ENCODE data around the gene PRXL2B. TPM values are rescaled to one million over a fixed set of nuclear protein-coding genes. Genes with fewer than 3 reads are reported as not detected.

The PRXL2B gene
- total and polyA plus RNA-seq, 2 experiments from 2014 or later: 25.5 to 44.0 TPM

- no peak for ATAC-seq
- Histone ChIP-seq H3K4me3 (no peak overlapping the region), H3K9me2 (ENCODE audit: insufficient read depth) (no peaks in the 10 kb centered on the region), H2AFZ (no peak overlapping the region), H4K20me1 (replicated peaks; ENCODE audit: insufficient read depth) (no peaks in the 10 kb centered on the region), H3K27ac (ENCODE audit: low read depth) (no peak overlapping the region), H3K27me3 (ENCODE audit: insufficient read depth) (peaks cover 29% of the 10 kb centered on the region), H3K36me3 (ENCODE audit: insufficient read depth) (no peaks in the 10 kb centered on the region), H3K79me2 (replicated peaks; ENCODE audit: insufficient read depth) (no peaks in the 10 kb centered on the region), H3F3A (replicated peaks; ENCODE audit: low read depth) (no peaks in the 10 kb centered on the region), H3K4me1 (ENCODE audit: insufficient read depth) (no peaks in the 10 kb centered on the region), H3K4me2 (no peak overlapping the region)
- Mint-ChIP-seq H3K4me1 (no peaks in the 10 kb centered on the region), H3K27me3 (ENCODE audit: insufficient read depth, low read depth, poor library complexity) (peaks cover 23% of the 10 kb centered on the region), H3K9me3 (peaks cover 33% of the 10 kb centered on the region), H3K27ac (no peak overlapping the region), H3K36me3 (ENCODE audit: low read depth) (peaks cover 2% of the 10 kb centered on the region; the same call in 2 of the 3 replicates), H3K4me3 (no peak overlapping the region)
- DNase-seq (ENCODE audit: low spot score): no peak
- no peak for TF ChIP-seq POLR2AphosphoS5 (IDR thresholded peaks at IDR 0.05; ENCODE audit: low read depth)
- no peak for TF ChIP-seq ETS1 (IDR thresholded peaks at IDR 0.05)
- no peak for TF ChIP-seq STAT1 (IDR thresholded peaks at IDR 0.05; ENCODE audit: unreplicated experiment)
- TF ChIP-seq REST (IDR thresholded peaks at IDR 0.05; ENCODE audit: unreplicated experiment): no peak
- TF ChIP-seq ZNF331 (CRISPR knock-in tag; IDR thresholded peaks at IDR 0.05; ENCODE audit: low read depth): no peak
- TF ChIP-seq ZNF114 (CRISPR knock-in tag; IDR thresholded peaks at IDR 0.05): no peak
- TF ChIP-seq ZNF462 (CRISPR knock-in tag; IDR thresholded peaks at IDR 0.05): no peak
- no peak for TF ChIP-seq EZH2phosphoT487 (IDR thresholded peaks at IDR 0.05; ENCODE audit: unreplicated experiment)
- TF ChIP-seq NANOG (IDR thresholded peaks at IDR 0.05; ENCODE audit: borderline replicate concordance): no peak
- TF ChIP-seq CTCF (conservative IDR thresholded peaks at IDR 0.05; ENCODE audit: low read depth in 2 of 2): no peak
- no peak for TF ChIP-seq JUNB (IDR thresholded peaks at IDR 0.05; ENCODE audit: unreplicated experiment)
- no peak for TF ChIP-seq CREB1 (CRISPR knock-in tag; IDR thresholded peaks at IDR 0.05; ENCODE audit: low read depth)
- no peak for TF ChIP-seq EZH2 (IDR thresholded peaks at IDR 0.05; ENCODE audit: low read depth, unreplicated experiment)
Observed at GRCh38 chr1:2623571-2624337, 37.2 kb downstream of the PRXL2B start.
